ENCODE results near the gene ACTN1. TPM values are rescaled to one million over a fixed set of nuclear protein-coding genes. Genes with fewer than 3 reads are reported as not detected.

The ACTN1 gene
- total RNA-seq, 1 donor from 2014 or later, result 1,102 TPM

DNA sequence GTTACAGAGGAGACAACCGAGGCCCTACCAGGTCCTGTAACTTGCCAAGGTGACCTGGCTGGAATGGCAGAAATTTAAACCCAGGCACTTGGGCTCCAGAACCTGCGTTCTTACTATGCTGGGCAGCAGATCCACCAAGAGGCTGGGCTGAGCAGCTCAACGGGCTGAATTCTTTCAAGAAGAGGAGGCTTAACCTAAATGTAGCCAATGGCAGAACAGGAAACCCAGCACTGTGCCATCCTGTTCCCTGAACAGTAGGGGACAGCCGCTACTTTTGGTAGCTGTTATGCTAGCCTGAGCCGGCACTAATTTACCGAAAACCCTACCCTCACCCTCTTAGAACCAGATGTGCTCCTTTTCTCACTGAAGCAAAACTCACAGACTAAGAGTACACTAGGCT lies 86.1 kb downstream of the ACTN1 start:
- DNase-seq (ENCODE audit: low spot score), result no peak
- TF ChIP-seq, protein P1, sequence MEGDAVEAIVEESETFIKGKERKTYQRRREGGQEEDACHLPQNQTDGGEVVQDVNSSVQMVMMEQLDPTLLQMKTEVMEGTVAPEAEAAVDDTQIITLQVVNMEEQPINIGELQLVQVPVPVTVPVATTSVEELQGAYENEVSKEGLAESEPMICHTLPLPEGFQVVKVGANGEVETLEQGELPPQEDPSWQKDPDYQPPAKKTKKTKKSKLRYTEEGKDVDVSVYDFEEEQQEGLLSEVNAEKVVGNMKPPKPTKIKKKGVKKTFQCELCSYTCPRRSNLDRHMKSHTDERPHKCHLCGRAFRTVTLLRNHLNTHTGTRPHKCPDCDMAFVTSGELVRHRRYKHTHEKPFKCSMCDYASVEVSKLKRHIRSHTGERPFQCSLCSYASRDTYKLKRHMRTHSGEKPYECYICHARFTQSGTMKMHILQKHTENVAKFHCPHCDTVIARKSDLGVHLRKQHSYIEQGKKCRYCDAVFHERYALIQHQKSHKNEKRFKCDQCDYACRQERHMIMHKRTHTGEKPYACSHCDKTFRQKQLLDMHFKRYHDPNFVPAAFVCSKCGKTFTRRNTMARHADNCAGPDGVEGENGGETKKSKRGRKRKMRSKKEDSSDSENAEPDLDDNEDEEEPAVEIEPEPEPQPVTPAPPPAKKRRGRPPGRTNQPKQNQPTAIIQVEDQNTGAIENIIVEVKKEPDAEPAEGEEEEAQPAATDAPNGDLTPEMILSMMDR (IDR thresholded peaks at IDR 0.05), result no peak
- no peaks in the 10 kb centered on the region for H3K9me3 Mint-ChIP-seq (ENCODE audit: low read depth)
- H3K4me3 Mint-ChIP-seq (ENCODE audit: unreplicated experiment), result no peak overlapping the region
- no peaks in the 10 kb centered on the region for H3K27me3 Mint-ChIP-seq (ENCODE audit: low read depth)
- H3K4me1 Mint-ChIP-seq (ENCODE audit: low read depth), result peaks cover 91% of the 10 kb centered on the region
- peaks cover 74% of the 10 kb centered on the region for H3K36me3 Mint-ChIP-seq (ENCODE audit: low read depth)
- peak overlapping the region; percentile 94 for H3K27ac Mint-ChIP-seq (ENCODE audit: unreplicated experiment)

DNA sequence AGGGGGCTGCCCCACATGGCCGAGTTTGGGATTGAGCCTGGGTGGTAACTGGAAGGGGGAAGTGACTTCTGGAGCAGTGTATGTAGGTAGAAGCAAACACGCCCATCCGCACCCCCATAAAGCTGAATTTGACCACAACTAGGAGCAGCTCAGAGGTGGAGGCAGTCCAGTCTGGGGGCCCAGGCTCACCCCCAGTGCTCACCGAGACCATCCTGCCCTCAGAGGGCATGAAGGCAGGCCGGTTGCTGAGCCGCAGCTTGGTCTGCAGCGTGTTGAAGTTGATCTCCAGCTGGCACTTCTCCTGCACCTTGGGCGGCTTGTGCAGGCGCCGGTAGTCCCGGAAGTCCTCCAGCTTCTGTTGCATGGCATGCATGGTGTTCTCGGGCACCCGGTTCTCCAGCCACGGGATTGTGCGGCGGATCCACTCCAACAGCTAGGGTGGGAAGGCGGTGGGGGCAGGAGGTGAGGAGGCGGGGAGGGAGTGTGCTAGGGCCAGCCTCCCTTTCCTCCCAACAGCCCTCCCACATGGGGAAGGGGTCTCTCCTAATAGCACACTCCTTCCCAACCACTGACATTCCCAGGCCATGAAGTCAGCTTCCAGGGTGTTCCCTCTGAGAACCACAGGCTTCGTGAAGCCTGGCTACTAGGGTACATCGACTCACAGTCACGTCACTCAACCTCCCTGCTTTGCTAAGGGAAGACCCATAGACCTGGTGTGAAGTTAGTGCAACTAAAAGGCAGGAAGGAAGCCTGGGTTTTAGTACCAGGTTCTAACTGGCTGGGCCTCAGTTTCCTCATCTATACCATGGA lies 87.0 kb downstream of the ACTN1 start:
- H3K4me1 Mint-ChIP-seq (ENCODE audit: low read depth), result peaks cover 92% of the 10 kb centered on the region
- H3K9me3 Mint-ChIP-seq (ENCODE audit: low read depth), result no peaks in the 10 kb centered on the region
- H3K27me3 Mint-ChIP-seq (ENCODE audit: low read depth), result no peaks in the 10 kb centered on the region
- H3K27ac Mint-ChIP-seq (ENCODE audit: unreplicated experiment), result peak overlapping the region; percentile 94
- H3K4me3 Mint-ChIP-seq (ENCODE audit: unreplicated experiment), result no peak overlapping the region
- TF ChIP-seq, protein P1 (IDR thresholded peaks at IDR 0.05), result no peak
- no peak for DNase-seq (ENCODE audit: low spot score)
- H3K36me3 Mint-ChIP-seq (ENCODE audit: low read depth), result peaks cover 73% of the 10 kb centered on the region

DNA sequence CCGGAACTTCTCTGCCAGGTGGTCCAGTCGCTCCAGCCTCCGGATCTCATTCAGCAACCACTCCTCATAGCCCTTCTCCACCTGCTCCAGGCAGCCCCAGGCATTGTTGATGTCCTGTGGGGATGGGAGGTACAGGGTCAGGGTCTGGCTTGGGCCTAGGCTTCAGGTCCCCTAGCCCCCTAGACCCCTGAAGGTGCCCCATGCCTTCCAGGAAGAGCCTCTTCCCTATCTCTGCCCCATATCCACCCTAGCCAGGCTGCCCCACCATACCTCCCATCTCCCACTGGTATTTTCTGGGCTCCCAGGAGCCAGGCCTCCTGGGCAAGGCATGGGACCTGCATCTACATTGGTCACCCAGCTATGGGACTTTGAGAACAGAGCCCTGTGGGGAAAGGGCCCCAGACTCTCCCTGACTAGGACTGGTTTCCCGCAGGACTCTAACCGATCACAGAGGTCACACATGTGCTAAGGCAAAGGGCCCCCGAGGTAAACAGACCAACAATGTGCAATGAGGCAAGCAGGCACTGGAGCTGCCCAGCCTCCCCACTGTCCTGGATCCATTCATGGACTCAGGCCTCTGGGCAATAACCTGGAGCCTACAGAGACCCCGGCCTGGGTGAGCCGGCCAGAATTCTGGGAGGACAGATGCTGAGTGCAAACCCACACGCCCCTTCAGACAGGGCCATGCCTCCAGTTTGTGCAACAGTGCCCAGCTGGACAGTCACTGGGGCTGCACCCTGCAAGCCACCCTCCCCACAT lies 88.8 kb downstream of the ACTN1 start:
- H3K27ac Mint-ChIP-seq (ENCODE audit: unreplicated experiment), result peak overlapping the region; percentile 96
- peaks cover 91% of the 10 kb centered on the region for H3K4me1 Mint-ChIP-seq (ENCODE audit: low read depth)
- DNase-seq (ENCODE audit: low spot score), result no peak
- no peak overlapping the region for H3K4me3 Mint-ChIP-seq (ENCODE audit: unreplicated experiment)
- no peaks in the 10 kb centered on the region for H3K9me3 Mint-ChIP-seq (ENCODE audit: low read depth)
- no peaks in the 10 kb centered on the region for H3K27me3 Mint-ChIP-seq (ENCODE audit: low read depth)
- peaks cover 72% of the 10 kb centered on the region for H3K36me3 Mint-ChIP-seq (ENCODE audit: low read depth)
- TF ChIP-seq, protein P1 (IDR thresholded peaks at IDR 0.05), result no peak

DNA sequence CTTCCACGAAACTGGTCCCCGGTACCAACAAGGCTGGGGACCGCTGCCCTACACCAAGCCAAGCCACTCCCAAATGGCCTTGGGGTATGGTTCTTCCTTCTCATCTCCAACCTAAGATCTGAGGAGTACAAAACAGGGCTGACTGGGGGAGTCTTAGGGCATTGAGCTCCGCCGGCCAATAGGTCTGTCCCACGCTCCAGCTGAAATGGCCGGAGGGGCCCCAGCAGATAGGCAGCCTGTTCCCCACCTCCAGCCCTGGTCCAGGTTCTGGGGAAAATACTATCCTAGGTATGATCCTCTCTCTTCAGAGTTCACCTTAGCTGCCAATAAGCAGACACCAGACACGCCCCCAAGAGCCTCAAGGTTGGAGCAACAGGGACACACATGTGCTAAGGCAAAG lies 90.2 kb downstream of the ACTN1 start:
- Mint-ChIP-seq H3K4me3 (ENCODE audit: unreplicated experiment) (no peak overlapping the region), H3K9me3 (ENCODE audit: low read depth) (no peaks in the 10 kb centered on the region), H3K36me3 (ENCODE audit: low read depth) (peaks cover 73% of the 10 kb centered on the region), H3K27ac (ENCODE audit: unreplicated experiment) (peak overlapping the region; percentile 96), H3K4me1 (ENCODE audit: low read depth) (peaks cover 89% of the 10 kb centered on the region), H3K27me3 (ENCODE audit: low read depth) (no peaks in the 10 kb centered on the region)
- DNase-seq (ENCODE audit: low spot score), result no peak
- TF ChIP-seq, protein P1 (IDR thresholded peaks at IDR 0.05), result no peak

DNA sequence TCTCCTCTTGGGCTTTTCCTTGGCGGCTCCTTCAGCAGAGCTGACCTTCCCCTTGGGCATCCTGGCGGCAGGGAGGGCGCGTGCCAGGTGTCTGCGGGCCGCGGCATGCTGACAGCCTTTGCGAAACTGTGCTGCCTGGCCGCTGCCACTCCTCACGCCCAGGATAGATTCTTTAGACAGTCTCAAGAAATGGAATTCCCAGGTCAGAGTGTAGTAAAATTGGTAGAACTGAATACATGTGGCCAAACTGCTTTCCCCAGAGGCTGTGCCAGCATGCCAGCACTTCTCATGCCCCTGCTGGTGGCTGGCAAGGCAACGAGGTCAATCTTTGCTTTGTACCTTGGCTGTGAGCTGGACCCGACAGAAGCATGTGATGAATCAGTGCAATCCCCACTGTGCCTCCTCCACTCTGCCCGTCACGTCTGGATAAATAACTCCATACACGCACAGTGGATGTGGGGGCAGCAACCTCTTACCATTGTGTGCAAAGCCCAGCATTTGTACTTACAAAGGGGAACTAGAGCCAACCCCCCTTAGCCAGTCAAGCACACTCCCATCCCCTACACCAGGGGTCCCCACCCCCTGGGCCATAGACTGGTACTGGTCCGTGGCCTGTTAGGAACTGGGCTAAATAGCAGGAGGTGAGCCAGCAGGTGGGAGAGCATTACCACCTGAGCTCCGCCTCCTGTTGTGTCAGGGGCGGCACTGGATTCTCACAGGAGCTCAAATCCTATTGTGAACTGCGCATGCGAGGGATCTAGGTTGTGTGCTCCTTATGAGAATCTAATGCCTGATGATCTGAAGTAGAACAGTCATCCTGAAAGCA lies 90.9 kb downstream of the ACTN1 start:
- peaks cover 84% of the 10 kb centered on the region for H3K4me1 Mint-ChIP-seq (ENCODE audit: low read depth)
- no peak for DNase-seq (ENCODE audit: low spot score)
- H3K27ac Mint-ChIP-seq (ENCODE audit: unreplicated experiment), result peak overlapping the region; percentile 96
- H3K27me3 Mint-ChIP-seq (ENCODE audit: low read depth), result no peaks in the 10 kb centered on the region
- H3K9me3 Mint-ChIP-seq (ENCODE audit: low read depth), result no peaks in the 10 kb centered on the region
- TF ChIP-seq, protein P1 (IDR thresholded peaks at IDR 0.05), result peak; percentile 34
- peaks cover 69% of the 10 kb centered on the region for H3K36me3 Mint-ChIP-seq (ENCODE audit: low read depth)
- H3K4me3 Mint-ChIP-seq (ENCODE audit: unreplicated experiment), result peak overlapping the region; percentile 24
